Mesendoderm (in vitro differentiated cells): ENCODE measurements around the gene SPATS2.
A peak's percentile ranks its signal among the peaks of the same experiment; 100 is the strongest.
"Not testable (repeated sequence)": the region's sequence is repeated elsewhere in the genome, so short reads cannot be mapped to it uniquely, and the experiment has no call there.

Source experiments
- DNase-seq: peaks from one replicate; pipeline ENCODE4 v3.0.0; 2013
- H2AK5ac ChIP-seq: 2 replicates; pipeline ENCODE4 v1.6.1; 2013; ENCODE audit warnings: low read length, inconsistent platforms
- H2BK120ac ChIP-seq: 2 replicates; pipeline ENCODE4 v1.6.1; 2013; ENCODE audit warnings: low read depth, mild to moderate bottlenecking, low read length, moderate library complexity, mixed read lengths
- H2BK15ac ChIP-seq: replicated peaks from 2 replicates; pipeline ENCODE4 v1.6.1; 2013; ENCODE audit warnings: low read depth, mild to moderate bottlenecking, moderate library complexity
- H2BK5ac ChIP-seq: 2 replicates; pipeline ENCODE4 v1.6.1; 2013; ENCODE audit warnings: low read length, inconsistent platforms
- H3K18ac ChIP-seq: 2 replicates; pipeline ENCODE4 v1.6.1; 2013; ENCODE audit warnings: mild to moderate bottlenecking, low read length, mixed read lengths
- H3K23ac ChIP-seq: one replicate; pipeline ENCODE4 v1.6.1; 2013; ENCODE audit warnings: low read length
- H3K27ac ChIP-seq: 2 replicates; pipeline ENCODE4 v1.5.1; 2013; ENCODE audit warnings: low read depth, mild to moderate bottlenecking, inconsistent platforms, low read length, moderate library complexity
- H3K27me3 ChIP-seq: 2 replicates; pipeline ENCODE4 v1.6.1; 2013; ENCODE audit warnings: low read length, control low read depth, mild to moderate bottlenecking, inconsistent platforms; ENCODE audit not compliant: insufficient read depth, poor library complexity
- H3K36me3 ChIP-seq: 2 replicates; pipeline ENCODE4 v1.6.1; 2013; ENCODE audit warnings: low read length, inconsistent platforms; ENCODE audit not compliant: control insufficient read depth, insufficient read depth
- H3K4ac ChIP-seq: one replicate; pipeline ENCODE4 v1.6.1; 2013; ENCODE audit warnings: low read depth, mild to moderate bottlenecking, low read length, moderate library complexity
- H3K4me1 ChIP-seq: 2 replicates; pipeline ENCODE4 v1.6.1; 2013; ENCODE audit warnings: low read depth, low read length, inconsistent platforms; ENCODE audit not compliant: control insufficient read depth
- H3K4me2 ChIP-seq: 2 replicates; pipeline ENCODE4 v1.6.1; 2013; ENCODE audit warnings: low read length
- H3K4me3 ChIP-seq: 2 replicates; pipeline ENCODE4 v1.5.1; 2013; ENCODE audit warnings: mild to moderate bottlenecking, low read length
- H3K56ac ChIP-seq: one replicate; pipeline ENCODE4 v1.6.1; 2013; ENCODE audit warnings: low read length
- H3K79me1 ChIP-seq: 2 replicates; pipeline ENCODE4 v1.6.1; 2013; ENCODE audit warnings: low read length, inconsistent platforms
- H3K79me2 ChIP-seq: 2 replicates; pipeline ENCODE4 v1.6.1; 2013; ENCODE audit warnings: mild to moderate bottlenecking, low read length; ENCODE audit not compliant: control insufficient read depth, insufficient read depth
- H3K9ac ChIP-seq: 2 replicates; pipeline ENCODE4 v1.6.1; 2013; ENCODE audit warnings: low read length, inconsistent platforms
- H4K5ac ChIP-seq: one replicate; pipeline ENCODE4 v1.6.1; 2013; ENCODE audit warnings: low read length
- H4K8ac ChIP-seq: one replicate; pipeline ENCODE4 v1.6.1; 2013; ENCODE audit warnings: low read depth, mild to moderate bottlenecking, control low read depth, low read length, moderate library complexity
- whole genome bisulfite sequencing: extraction: QIAGEN DNeasy Blood & Tissue Kit; methylation state at CpG from one replicate; pipeline ENCODE4 v1.1.7; 2013; ENCODE audit warnings: low lambda C conversion rate, missing lambda C conversion rate; ENCODE audit not compliant: insufficient coverage; ENCODE audit errors: extremely low coverage; 5-methylcytosine and 5-hydroxymethylcytosine counted together

SPATS2 gene

DNA sequence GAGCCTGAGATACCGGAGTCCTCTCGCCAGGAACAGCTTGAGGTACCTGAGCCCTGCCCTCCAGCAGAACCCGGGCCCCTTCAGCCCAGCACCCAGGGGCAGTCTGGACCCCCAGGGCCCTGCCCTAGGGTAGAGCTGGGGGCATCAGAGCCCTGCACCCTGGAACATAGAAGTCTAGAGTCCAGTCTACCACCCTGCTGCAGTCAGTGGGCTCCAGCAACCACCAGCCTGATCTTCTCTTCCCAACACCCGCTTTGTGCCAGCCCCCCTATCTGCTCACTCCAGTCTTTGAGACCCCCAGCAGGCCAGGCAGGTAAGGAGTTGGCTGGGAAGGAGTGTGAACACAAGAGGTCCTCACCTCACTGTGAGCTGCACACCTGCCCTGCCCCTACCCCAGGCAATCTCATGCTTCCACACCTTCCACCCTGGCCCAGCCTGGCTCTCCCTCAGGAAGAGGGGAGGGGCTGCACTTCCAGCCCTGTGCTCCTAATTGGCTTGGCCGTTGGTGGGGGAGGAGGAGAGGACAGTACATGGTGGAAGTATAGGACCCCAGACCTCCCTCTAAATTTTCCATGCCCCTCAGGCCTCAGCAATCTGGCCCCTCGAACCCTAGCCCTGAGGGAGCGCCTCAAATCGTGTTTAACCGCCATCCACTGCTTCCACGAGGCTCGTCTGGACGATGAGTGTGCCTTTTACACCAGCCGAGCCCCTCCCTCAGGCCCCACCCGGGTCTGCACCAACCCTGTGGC, 36.5 kb upstream of the SPATS2 start:
- Histone ChIP-seq H2BK120ac (no peak overlapping the region), H3K18ac (no peak overlapping the region), H3K27ac (no peak overlapping the region), H3K27me3 (peaks cover 12% of the 10 kb centered on the region), H3K4me2 (no peak overlapping the region), H3K79me1 (no peaks in the 10 kb centered on the region), H3K4me1 (no peaks in the 10 kb centered on the region), H4K5ac (no peak overlapping the region), H2BK5ac (no peak overlapping the region), H3K79me2 (no peaks in the 10 kb centered on the region), H4K8ac (no peak overlapping the region), H3K4me3 (no peak overlapping the region), H3K9ac (no peak overlapping the region), H3K4ac (no peak overlapping the region), H3K56ac (no peak overlapping the region), H2BK15ac (no peak overlapping the region), H2AK5ac (no peak overlapping the region), H3K36me3 (peaks cover 16% of the 10 kb centered on the region), H3K23ac (no peak overlapping the region)
- WGBS = no CpG with 5 or more reads among the region's 14 CpGs
- no peak for DNase-seq

DNA sequence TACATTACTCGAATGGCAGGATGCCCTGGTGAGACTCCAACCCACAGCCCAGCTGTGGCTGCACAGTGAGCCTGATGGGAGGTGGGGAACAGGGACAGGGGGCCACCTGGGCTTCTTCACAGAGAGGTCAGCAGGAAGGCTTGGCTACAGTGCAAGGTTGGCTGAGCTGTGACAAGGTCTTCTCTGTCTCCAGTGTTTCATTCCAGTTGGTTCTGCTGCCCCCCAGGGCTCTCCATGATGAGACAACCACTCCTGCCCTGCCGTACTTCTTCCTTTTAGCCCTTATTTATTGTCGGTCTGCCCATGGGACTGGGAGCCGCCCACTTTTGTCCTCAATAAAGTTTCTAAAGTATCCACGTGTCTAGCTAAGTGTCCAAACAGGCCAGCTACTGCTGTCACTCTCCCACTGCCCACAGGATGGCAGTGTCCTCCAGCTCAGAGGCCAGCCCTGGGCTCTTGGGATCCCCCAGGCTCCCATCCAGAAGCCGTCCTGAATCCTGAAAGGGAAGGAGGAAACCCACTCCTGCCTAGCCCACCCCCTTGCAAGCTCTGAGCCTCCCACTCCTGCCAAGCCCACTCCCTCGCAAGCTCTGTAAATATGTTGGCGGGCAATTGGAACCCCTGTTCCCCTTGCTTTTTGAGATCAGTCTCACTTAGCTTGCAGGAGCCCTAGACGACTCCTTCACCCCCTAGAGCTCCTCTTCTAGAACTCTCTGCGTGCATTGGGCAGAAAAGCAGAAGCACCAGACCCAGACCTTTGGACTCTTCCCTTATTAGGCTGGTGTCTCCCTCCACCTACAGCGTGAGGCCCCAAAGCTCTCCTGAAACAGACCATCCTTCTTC, 35.7 kb upstream of the SPATS2 start:
- H2BK15ac ChIP-seq = no peak overlapping the region
- peaks cover 20% of the 10 kb centered on the region for H3K27me3 ChIP-seq
- peaks cover 16% of the 10 kb centered on the region for H3K36me3 ChIP-seq
- no peak overlapping the region for H3K4me3 ChIP-seq
- no peak overlapping the region for H4K5ac ChIP-seq
- H3K18ac ChIP-seq = no peak overlapping the region
- H3K4ac ChIP-seq = no peak overlapping the region
- no peaks in the 10 kb centered on the region for H3K4me1 ChIP-seq
- no peak overlapping the region for H4K8ac ChIP-seq
- H3K79me1 ChIP-seq = no peaks in the 10 kb centered on the region
- no CpG with 5 or more reads among the region's 11 CpGs for WGBS
- no peak overlapping the region for H2BK5ac ChIP-seq
- peak; percentile 80 for DNase-seq
- H3K23ac ChIP-seq = no peak overlapping the region
- H3K56ac ChIP-seq = no peak overlapping the region
- no peak overlapping the region for H2AK5ac ChIP-seq
- no peaks in the 10 kb centered on the region for H3K79me2 ChIP-seq
- H3K27ac ChIP-seq = no peak overlapping the region
- no peak overlapping the region for H3K4me2 ChIP-seq
- H3K9ac ChIP-seq = no peak overlapping the region
- no peak overlapping the region for H2BK120ac ChIP-seq

DNA sequence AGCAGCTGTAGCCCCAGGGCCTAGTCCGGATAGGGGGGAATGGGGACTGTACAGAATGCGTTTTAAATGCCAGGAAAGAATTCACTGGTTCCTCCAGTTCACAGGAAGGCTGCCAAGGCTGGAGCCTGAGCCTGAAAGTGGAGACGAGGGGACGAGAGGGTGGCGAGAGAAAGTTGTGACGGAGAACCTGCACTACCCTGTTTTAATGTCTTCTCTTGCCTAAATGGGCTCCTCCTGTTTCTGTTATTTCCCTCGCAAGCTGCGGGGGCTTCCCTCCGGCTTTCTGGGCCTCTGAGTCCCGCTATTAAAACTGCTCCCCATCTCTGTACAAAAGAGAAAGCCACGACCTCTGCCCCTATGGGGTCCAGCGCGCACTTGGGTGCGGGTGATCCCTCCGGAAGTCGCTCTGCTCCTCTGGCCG, 34.8 kb upstream of the SPATS2 start:
- no peak overlapping the region for H3K18ac ChIP-seq
- H2BK120ac ChIP-seq = no peak overlapping the region
- no peak overlapping the region for H3K4me2 ChIP-seq
- H3K56ac ChIP-seq = no peak overlapping the region
- no peak overlapping the region for H2BK5ac ChIP-seq
- WGBS = no CpG with 5 or more reads among the region's 17 CpGs
- no peak overlapping the region for H2BK15ac ChIP-seq
- H2AK5ac ChIP-seq = no peak overlapping the region
- H3K79me2 ChIP-seq = no peaks in the 10 kb centered on the region
- H4K8ac ChIP-seq = no peak overlapping the region
- H3K27ac ChIP-seq = no peak overlapping the region
- H3K79me1 ChIP-seq = no peaks in the 10 kb centered on the region
- H3K36me3 ChIP-seq = peaks cover 10% of the 10 kb centered on the region
- H3K4me1 ChIP-seq = no peaks in the 10 kb centered on the region
- no peak overlapping the region for H3K4me3 ChIP-seq
- no peak overlapping the region for H3K4ac ChIP-seq
- H3K27me3 ChIP-seq = peaks cover 26% of the 10 kb centered on the region
- H3K23ac ChIP-seq = no peak overlapping the region
- H4K5ac ChIP-seq = no peak overlapping the region
- H3K9ac ChIP-seq = no peak overlapping the region
- no peak for DNase-seq

DNA sequence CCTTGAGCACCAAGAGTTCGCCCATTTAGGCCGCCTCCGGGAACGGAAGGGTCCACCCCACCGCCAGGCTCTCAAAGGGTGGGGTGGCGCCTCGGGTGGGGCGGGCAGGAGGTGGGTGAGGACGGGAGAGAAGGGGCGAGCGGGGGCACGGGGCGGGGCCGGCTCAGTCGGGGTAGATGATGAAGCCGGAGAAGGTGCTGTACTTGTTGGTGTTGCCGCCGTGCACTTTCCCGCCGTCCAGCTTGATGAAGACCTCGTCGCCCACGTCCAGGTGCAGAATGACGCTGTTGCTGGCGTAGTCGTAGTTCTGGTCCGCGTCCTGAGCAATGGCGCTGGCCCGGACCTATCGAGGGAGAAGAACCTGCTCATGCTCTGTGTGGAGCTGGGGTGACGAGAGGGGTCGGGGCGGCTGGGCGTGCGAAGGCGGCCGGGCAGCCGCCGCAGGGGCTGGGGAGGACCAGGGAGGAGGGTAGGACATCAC, 34.3 kb upstream of the SPATS2 start:
- DNase-seq = no peak
- WGBS = no CpG with 5 or more reads among the region's 40 CpGs
- Histone ChIP-seq H3K18ac (no peak overlapping the region), H3K23ac (no peak overlapping the region), H3K9ac (no peak overlapping the region), H4K5ac (no peak overlapping the region), H4K8ac (no peak overlapping the region), H3K27ac (no peak overlapping the region), H3K36me3 (peaks cover 8% of the 10 kb centered on the region), H2BK120ac (no peak overlapping the region), H2BK15ac (no peak overlapping the region), H3K4me3 (no peak overlapping the region), H2AK5ac (no peak overlapping the region), H3K4me2 (no peak overlapping the region), H3K4me1 (peaks cover 3% of the 10 kb centered on the region), H3K27me3 (peaks cover 29% of the 10 kb centered on the region), H2BK5ac (no peak overlapping the region), H3K79me1 (no peaks in the 10 kb centered on the region), H3K79me2 (no peaks in the 10 kb centered on the region), H3K4ac (no peak overlapping the region), H3K56ac (peak overlapping the region; percentile 57)

DNA sequence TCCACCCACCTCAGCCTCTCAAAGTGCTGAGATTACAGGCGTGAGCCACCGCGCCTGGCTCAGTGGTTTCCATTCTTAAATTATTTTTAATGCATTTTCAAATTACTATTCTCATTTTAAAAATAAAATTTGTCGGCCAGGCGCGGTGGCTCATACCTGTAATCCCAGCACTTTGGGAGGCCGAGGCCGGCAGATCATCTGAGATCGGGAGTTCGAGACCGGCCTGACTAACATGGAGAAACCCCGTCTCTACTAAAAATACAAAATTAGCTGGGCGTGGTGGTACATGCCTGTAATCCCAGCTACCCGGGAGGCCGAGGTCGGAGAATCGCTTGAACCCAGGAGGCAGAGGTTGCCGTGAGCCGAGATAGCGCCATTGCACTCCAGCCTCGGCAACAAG, 33.5 kb upstream of the SPATS2 start:
- WGBS = no CpG with 5 or more reads among the region's 21 CpGs
- not testable (repeated sequence) for H3K27ac ChIP-seq, H4K8ac ChIP-seq, H3K9ac ChIP-seq, DNase-seq, H3K79me2 ChIP-seq, H3K79me1 ChIP-seq, H3K36me3 ChIP-seq, H3K4me1 ChIP-seq, H3K56ac ChIP-seq, H3K18ac ChIP-seq, H3K4ac ChIP-seq, H3K4me2 ChIP-seq, H2BK15ac ChIP-seq, H2BK120ac ChIP-seq, H2AK5ac ChIP-seq, H4K5ac ChIP-seq, H3K4me3 ChIP-seq, H3K23ac ChIP-seq, H2BK5ac ChIP-seq
- peaks cover 35% of the 10 kb centered on the region for H3K27me3 ChIP-seq
